Left lobe of liver (tissue), 2 donors: ENCODE measurements around the gene TOM1. TPM values are rescaled to one million over a fixed set of nuclear protein-coding genes. Genes with fewer than 3 reads are reported as not detected.

Source experiments
- ATAC-seq: fragments of 200-7000 bp; cut with Tn5 transposase; one replicate; pipeline ENCODE4 v1.9.1; 2020; ENCODE audit warnings: mild to moderate bottlenecking, moderate library complexity
- DNase-seq: peaks from one replicate; pipeline ENCODE4 v3.0.0-alpha.2; 2020; ENCODE audit warnings: low spot score
- total RNA-seq: library from RNA; stranded (reverse); gene quantifications from one replicate; pipeline ENCODE4 v1.2.1, GENCODE V29; 2021
- donor health status: DM: no; HTN: no; CAD: no; lungs with moderate emphysema.
- donor health status: DM: no; HTN: yes; CAD: no.

The TOM1 gene
- total RNA-seq: 49.1 TPM

GRCh38 chr22:35299673-35300499 lies at the start of gene TOM1:
TSS of gene TOM1 (plus strand) at chr22:35299894. CDS start at chr22:35299929, 35 bp downstream.
- DNase-seq (peak; percentile 98), ATAC-seq (peak; percentile 89)

- DNase-seq: no peak
- no peak for ATAC-seq
Measured at GRCh38 chr22:35250156-35250555, 49.5 kb upstream of the TOM1 start.

DNA sequence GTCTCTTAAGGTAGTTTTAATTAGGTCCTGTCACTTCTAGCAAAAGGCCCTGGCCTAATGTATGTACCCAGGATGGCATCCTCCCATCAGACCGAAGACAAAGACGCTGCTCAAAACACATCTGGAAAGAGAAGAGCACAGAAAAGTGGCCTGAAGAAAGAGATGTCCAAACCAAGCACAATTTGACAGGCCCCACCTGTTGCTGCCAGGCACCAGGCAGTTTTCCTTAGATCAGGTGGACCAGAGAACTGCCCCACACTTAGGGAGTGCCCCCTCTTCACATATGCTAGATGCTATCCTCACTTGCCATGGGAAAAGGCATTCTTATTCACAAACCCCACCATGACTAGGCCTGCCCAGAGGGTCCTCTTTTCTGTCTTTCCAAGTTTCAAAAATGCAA lies 45.7 kb upstream of the TOM1 start:
- ATAC-seq (no peak), DNase-seq (no peak)

GRCh38 chr22:35257002-35257320 lies 42.7 kb upstream of the TOM1 start:
- no peak for DNase-seq
- peak; percentile 28 for ATAC-seq

- DNase-seq (peak; percentile 88), ATAC-seq (peak; percentile 96)
Measured at GRCh38 chr22:35257321-35258190, 42.1 kb upstream of the TOM1 start, which contains the start of gene HMGXB4. TSS of gene HMGXB4 (plus strand) at chr22:35257493. CDS start at chr22:35262391, 4,898 bp downstream.

GRCh38 chr22:35258191-35258988 lies 41.3 kb upstream of the TOM1 start:
- ATAC-seq: no peak

DNA sequence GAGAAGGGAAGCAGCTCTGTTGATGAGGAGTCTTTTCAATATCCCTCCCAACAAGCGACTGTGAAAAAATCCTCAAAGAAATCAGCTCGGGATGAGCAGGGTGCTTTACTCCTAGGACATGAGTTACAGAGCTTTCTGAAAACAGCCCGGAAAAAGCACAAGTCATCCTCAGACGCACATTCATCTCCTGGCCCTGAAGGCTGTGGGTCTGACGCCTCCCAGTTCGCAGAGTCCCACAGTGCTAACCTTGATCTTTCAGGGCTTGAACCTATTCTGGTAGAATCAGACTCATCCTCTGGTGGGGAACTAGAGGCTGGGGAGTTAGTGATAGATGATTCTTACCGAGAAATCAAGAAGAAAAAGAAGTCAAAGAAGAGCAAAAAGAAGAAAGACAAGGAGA lies 34.7 kb upstream of the TOM1 start:
- DNase-seq (no peak), ATAC-seq (no peak)

More at GRCh38 chr22:35258191-35258988, 41.3 kb upstream of the TOM1 start:
- no peak for DNase-seq

GRCh38 chr22:35266277-35266676 lies 33.4 kb upstream of the TOM1 start:
- no peak for DNase-seq
- no peak for ATAC-seq

DNA sequence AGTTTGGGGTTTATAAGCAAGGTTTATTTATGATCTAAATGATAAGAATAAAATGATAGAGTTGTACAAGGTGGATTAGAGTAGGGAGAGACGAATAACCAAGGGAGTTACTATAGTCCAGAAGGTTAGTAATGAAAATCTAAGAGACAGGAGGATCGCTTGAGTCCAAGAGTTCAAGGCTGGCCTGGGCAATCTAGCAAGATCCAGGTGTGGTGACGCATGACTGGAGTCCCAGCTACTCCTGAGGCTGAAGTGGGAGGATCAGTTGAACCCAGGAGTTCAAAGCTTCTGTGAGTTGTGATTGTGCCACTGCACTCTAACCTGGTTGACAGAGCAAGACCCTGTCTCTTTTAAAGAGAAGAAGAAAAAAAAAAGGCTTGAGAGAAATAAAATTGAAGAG lies 30.1 kb upstream of the TOM1 start:
- no peak for DNase-seq
- no peak for ATAC-seq

GRCh38 chr22:35274154-35274871 lies 25.4 kb upstream of the TOM1 start:
- ATAC-seq (no peak), DNase-seq (no peak)

GRCh38 chr22:35275580-35275979 lies 24.1 kb upstream of the TOM1 start:
- ATAC-seq (no peak), DNase-seq (no peak)

GRCh38 chr22:35276019-35276418 lies 23.7 kb upstream of the TOM1 start:
- no peak for DNase-seq

GRCh38 chr22:35288116-35288515 lies 11.6 kb upstream of the TOM1 start:
- DNase-seq (no peak), ATAC-seq (no peak)

More at GRCh38 chr22:35276019-35276418, 23.7 kb upstream of the TOM1 start:
- ATAC-seq: no peak

GRCh38 chr22:35292786-35293185 lies 6.9 kb upstream of the TOM1 start:
- ATAC-seq: no peak
- DNase-seq: no peak

GRCh38 chr22:35296051-35296450 lies 3.6 kb upstream of the TOM1 start:
- DNase-seq: no peak
- no peak for ATAC-seq

DNA sequence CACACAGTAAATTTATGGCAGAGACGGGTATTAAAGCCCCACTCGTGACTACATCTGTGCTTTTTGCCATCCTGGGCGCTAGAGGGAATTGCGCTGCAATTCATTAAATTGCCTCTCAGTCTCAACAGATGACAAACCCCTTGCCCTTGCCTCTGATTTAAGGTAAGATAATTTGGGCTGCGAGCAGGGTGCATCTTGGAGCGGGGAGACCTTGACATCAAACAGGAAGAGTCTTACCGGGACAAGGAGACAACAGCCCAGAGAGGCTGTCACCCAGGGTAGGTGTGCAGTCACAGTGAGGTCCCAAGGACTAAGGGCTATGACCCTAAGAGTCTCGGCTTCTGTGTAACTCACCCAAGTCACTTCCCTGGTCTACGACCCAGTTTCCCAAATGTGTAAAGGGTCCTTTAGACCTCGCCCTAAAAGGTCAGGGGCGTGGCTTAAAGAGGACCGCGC lies 449 bp upstream of the TOM1 start:
- ATAC-seq (no peak), DNase-seq (no peak)

GRCh38 chr22:35301372-35301874 lies 1.7 kb downstream of the TOM1 start:
- DNase-seq (peak; percentile 83), ATAC-seq (peak; percentile 7)

DNA sequence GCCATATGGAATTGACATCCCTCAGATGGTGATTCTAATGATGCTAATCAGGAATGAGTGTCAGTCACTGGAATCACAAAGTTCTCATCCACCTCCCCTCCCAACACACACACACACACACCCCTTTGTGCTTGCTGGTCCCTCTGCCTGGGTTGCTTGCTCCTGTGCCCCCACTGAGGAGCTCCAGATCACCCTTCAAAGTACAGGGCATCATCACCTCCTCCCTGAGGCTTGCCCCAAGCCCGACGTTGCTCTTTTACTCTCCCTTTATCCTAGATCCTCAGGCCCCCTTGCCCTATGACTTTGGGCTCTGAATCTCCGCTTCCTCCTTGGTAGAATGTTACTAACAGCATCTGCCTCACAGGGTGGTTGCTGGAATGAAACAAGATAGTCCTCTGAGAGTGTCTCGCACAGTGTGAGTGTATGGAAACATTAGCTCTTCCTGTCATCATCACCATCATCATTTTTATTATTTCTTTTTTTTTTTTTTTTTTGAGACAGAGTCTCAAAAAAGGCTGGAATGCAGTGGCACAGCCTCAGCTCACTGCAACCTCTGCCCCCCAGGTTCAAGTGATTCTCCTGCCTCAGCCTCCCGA lies 3.4 kb downstream of the TOM1 start:
- DNase-seq (no peak), ATAC-seq (no peak)

DNA sequence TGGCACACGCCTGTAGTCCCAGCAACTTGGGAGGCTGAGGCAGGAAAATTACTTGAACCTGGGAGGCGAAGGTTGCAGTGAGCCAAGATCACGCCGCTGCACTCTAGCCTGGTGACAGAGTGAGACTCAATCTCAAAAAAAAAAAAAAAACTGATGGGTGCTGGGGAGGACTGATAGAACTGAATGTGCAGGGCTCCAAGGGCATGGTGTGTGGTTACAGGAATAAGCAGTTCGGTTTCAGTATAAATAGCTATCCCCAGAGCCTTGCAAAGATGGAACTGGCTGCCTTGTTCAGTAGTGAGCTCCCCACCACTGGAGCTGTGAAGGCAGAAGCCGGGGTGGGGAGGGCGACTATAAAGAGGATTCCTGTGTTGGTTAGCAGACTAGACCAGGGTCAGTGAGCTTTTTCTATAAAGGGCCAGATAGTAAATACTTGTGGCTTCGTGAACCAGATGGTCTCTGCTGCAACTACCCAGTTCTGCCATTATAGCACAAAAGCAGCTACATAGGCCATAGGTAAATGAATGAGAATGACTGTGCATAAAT lies 5.9 kb downstream of the TOM1 start:
- ATAC-seq (no peak), DNase-seq (no peak)
